ENCODE data around the gene NFIX. TPM values are rescaled to one million over a fixed set of nuclear protein-coding genes. Genes with fewer than 3 reads are reported as not detected.

NFIX gene
- total and polyA plus RNA-seq, 2 donors (not counting 3 experiments of a cell fraction or from before 2014, with no cell fraction given) = 9.8 to 37.7 TPM

- intact Hi-C loops (cut with micrococcal nuclease) = loop anchor here (1.0 kb wide), 4 partner anchors 52 to 112 kb away; no protein-coding TSS in a partner anchor
- no peak overlapping the region for H3K9ac ChIP-seq (replicated peaks; ENCODE audit: extremely low read depth, insufficient read depth, low read length)
- POLR2A ChIA-PET = no interaction called here
These were observed 12.6 kb upstream of the NFIX start for GRCh38 chr19:12982648-12983047.

More at GRCh38 chr19:12982648-12983047, 12.6 kb upstream of the NFIX start:
- Histone ChIP-seq H3K36me3 (ENCODE audit: control insufficient read depth in 2 of 2, extremely low read depth in 1 of 2, insufficient read depth in 2 of 2, low read length in 2 of 2) (no peaks in the 10 kb centered on the region), H4K20me1 (replicated peaks; ENCODE audit: control insufficient read depth, extremely low read depth, insufficient read depth, low read length) (no peaks in the 10 kb centered on the region), H3K79me2 (ENCODE audit: control insufficient read depth, insufficient read depth, low read length) (no peaks in the 10 kb centered on the region), H3K4me3 (replicated peaks in 1 of 3; ENCODE audit: insufficient read depth in 1 of 3, low read depth in 1 of 3, low read length in 3 of 3) (no peak overlapping the region), H3K9me1 (replicated peaks; ENCODE audit: control insufficient read depth, extremely low read depth, insufficient read depth, low read length) (no peaks in the 10 kb centered on the region), H3K4me2 (ENCODE audit: insufficient read depth, low read length) (no peak overlapping the region), H2AFZ (ENCODE audit: low read depth, low read length) (no peak overlapping the region), H3K27me3 (ENCODE audit: control insufficient read depth in 2 of 2, insufficient read depth in 2 of 2, low read length in 2 of 2) (no peaks in the 10 kb centered on the region), H3K4me1 (ENCODE audit: control insufficient read depth, extremely low read depth, insufficient read depth, low read length) (peaks cover 2% of the 10 kb centered on the region), H3K9me3 (replicated peaks; ENCODE audit: control insufficient read depth, insufficient read depth, low read length) (no peaks in the 10 kb centered on the region), H3K27ac (ENCODE audit: insufficient read depth, low read depth, low read length) (no peak overlapping the region)
- CTCF ChIA-PET = interaction anchor here (0.8 to 13.4 kb wide), 5 partner anchors 17 to 111 kb away, joined by 3 to 543 read pairs (median 11); no protein-coding TSS in a partner anchor
- no peak for DNase-seq (ENCODE audit: low read depth, low spot score)
- TF ChIP-seq FOS (IDR thresholded peaks at IDR 0.05; ENCODE audit: borderline replicate concordance, insufficient read depth, low read length) = no peak
- no peak for TF ChIP-seq POLR2AphosphoS5 (IDR thresholded peaks at IDR 0.05; ENCODE audit: insufficient read depth, low read depth, low read length)
- no peak for TF ChIP-seq MYC (IDR thresholded peaks at IDR 0.05; ENCODE audit: low read depth, low read length)
- no peak for TF ChIP-seq POLR2A (IDR thresholded peaks at IDR 0.05; ENCODE audit: low read depth, low read length)
- no peak for TF ChIP-seq CTCF (IDR thresholded peaks at IDR 0.05; ENCODE audit: extremely low read depth in 1 of 2, insufficient read depth in 1 of 2, low read depth in 1 of 2, low read length in 2 of 2)
- TF ChIP-seq EZH2 (IDR thresholded peaks at IDR 0.05; ENCODE audit: borderline replicate concordance, low read depth, low read length, severe bottlenecking) = no peak
- TF ChIP-seq GATA2 (IDR thresholded peaks at IDR 0.05; ENCODE audit: insufficient read depth, insufficient read length, low read depth, low read length) = no peak
- TF ChIP-seq MAX (IDR thresholded peaks at IDR 0.05; ENCODE audit: insufficient read depth, insufficient read length) = no peak
- dilution Hi-C loops (cut with MboI; ENCODE audit: extremely low pct_ligation_motif_present, low sequenced_read_pairs) = no loop called here
- no TSS peak for BruUV-seq (replicated peaks)
- FAIRE-seq = no peak

Data from endothelial cell of umbilical vein (primary cell).